Lower leg skin (tissue), 3 donors: ENCODE results near the gene PPP2R5C.
"Not testable (repeated sequence)": the region's sequence is repeated elsewhere in the genome, so short reads cannot be mapped to it uniquely, and the experiment has no call there.

Experiments used
- POLR2A ChIP-seq, 2 donors: fragments of 450-650 bp; IDR thresholded peaks; one replicate each; pipeline ENCODE4 v1.6.1; 2016 to 2017; ENCODE audit warnings: antibody characterized with exemption in 2 of 2, mild to moderate bottlenecking in 1 of 2, moderate library complexity in 1 of 2
- TF ChIP-seq, protein P1 (sequence below), 3 donors: fragments of 450-650 bp; IDR thresholded peaks; one replicate each; pipeline ENCODE4 v1.5.1; 2016; ENCODE audit warnings: antibody characterized with exemption in 3 of 3, mild to moderate bottlenecking in 3 of 3, moderate library complexity in 2 of 3

DNA sequence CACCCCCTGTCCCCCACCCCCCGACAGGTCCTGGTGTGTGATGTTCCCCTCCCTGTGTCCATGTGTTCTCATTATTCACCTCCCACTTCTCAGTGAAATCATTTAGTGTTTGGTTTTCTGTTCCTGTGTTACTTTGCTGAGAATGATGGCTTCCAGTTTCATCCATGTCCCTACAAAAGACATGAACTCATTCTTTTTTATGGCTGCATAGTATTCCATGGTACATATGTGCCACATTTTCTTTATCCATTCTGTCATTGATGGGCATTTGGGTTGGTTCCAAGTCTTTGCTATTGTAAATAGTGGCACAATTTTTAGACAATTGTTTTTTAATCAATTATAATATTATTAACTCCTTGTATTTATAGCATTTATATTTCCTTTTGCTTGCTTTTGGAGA is 44.7 kb downstream of the PPP2R5C start:
- TF ChIP-seq, protein P1, sequence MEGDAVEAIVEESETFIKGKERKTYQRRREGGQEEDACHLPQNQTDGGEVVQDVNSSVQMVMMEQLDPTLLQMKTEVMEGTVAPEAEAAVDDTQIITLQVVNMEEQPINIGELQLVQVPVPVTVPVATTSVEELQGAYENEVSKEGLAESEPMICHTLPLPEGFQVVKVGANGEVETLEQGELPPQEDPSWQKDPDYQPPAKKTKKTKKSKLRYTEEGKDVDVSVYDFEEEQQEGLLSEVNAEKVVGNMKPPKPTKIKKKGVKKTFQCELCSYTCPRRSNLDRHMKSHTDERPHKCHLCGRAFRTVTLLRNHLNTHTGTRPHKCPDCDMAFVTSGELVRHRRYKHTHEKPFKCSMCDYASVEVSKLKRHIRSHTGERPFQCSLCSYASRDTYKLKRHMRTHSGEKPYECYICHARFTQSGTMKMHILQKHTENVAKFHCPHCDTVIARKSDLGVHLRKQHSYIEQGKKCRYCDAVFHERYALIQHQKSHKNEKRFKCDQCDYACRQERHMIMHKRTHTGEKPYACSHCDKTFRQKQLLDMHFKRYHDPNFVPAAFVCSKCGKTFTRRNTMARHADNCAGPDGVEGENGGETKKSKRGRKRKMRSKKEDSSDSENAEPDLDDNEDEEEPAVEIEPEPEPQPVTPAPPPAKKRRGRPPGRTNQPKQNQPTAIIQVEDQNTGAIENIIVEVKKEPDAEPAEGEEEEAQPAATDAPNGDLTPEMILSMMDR (IDR thresholded peaks at IDR 0.05) = not testable (repeated sequence)
- TF ChIP-seq POLR2A (IDR thresholded peaks at IDR 0.05) = not testable (repeated sequence)
